ENCODE data around the gene TLL1.

Gene TLL1

DNA sequence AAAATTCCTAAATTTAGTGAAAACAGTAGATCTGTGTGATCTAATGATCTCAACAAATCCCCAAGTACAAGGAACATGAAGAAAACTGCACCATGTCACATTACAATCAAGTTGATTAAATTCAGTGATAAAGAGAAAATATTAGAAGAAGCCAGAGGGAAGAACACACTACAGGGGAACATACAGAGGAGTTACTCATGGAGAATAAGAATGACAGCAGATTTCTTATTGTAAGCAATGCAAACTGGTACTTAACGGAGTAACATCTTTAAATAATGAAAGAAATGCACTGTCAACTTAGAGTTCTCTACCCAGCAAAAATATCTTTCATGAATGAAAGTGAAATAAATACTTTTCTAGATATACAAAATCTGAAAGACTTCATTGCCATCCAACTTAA lies 21.1 kb downstream of the TLL1 start:
- DNase-seq (ENCODE audit: low read depth), result no peak

- DNase-seq (ENCODE audit: low read depth), result no peak
These were observed 32.5 kb downstream of the TLL1 start for GRCh38 chr4:165905405-165906027.

GRCh38 chr4:165906272-165906671 lies 33.2 kb downstream of the TLL1 start:
- DNase-seq (ENCODE audit: low read depth), result no peak

DNA sequence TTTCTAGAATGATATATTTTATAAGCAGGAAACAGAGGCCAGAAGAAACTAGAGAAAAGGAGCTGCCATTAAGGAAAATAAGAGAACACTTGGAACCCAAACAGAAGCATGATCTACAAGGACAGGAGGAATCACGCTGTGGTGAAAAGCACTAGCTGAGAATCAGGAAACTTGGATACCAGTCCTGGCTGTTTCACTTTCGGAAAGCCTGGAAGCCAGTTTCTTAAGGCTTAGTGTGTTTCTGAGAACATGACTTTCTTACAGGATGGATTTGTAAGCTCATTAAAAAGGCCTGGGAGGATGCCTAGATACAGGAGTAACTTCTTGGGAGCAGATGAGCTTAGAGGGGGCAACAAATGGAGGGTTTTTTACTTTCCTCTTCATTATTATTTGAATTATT lies 36.9 kb downstream of the TLL1 start:
- DNase-seq (ENCODE audit: low read depth), result no peak

DNA sequence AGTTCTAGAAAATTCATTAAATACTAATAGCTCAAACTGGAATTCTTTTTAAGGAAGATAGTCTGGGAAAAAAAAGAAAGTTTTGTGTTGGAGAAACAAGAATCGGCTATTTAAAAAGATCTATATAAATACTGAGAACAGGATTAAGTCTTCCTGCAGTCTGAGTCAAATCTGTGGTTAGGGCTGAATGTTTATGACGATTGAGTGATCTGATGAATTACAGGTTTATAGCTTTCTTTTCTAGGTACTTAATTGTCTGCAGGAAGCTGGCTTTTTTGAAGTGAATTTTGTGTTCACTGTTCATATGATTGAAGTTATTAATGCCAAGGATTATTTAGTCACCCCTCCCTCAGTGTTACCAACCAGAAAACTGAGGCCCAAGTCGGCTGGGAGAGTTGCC lies 42.2 kb downstream of the TLL1 start:
- DNase-seq (ENCODE audit: low read depth), result no peak

DNA sequence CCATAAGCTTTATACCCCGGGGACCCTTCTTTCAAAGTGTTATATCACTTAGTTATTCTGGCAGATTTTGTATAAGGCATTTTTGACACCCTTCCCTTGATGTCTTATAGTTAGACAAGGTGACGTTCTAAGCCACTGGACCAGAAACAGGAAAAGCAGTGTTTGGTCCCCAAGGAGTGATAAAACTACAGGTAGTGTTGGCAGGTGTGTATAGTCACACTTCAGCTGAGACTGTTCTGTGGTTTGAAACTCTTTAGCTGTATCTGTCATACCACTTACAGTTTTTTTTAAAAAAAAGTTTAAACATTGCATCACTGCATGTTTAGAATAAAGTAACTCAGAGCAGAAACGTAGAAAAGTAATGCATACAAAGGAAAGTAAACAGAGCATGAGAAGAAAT lies 48.5 kb downstream of the TLL1 start:
- DNase-seq (ENCODE audit: low read depth), result no peak

DNA sequence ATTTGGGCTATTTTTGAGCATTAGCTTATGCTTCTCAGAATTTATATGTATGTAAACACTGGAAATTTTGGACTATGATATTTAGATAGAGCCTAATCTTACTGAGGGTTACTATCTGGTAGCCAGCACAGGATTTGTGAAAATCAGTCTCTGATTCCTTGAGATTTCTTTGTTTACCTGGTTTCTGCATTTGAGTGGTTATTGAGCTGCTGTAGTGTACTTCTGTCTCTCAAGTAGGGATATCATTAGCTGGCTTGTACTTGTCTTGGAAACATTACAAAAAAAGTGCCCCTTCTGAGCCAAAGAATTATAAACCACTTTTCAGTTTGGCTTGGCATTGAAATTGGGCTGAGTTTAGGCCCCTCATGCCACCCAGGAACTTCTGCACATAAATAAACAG lies 49.7 kb downstream of the TLL1 start:
- no peak for DNase-seq (ENCODE audit: low read depth)

DNA sequence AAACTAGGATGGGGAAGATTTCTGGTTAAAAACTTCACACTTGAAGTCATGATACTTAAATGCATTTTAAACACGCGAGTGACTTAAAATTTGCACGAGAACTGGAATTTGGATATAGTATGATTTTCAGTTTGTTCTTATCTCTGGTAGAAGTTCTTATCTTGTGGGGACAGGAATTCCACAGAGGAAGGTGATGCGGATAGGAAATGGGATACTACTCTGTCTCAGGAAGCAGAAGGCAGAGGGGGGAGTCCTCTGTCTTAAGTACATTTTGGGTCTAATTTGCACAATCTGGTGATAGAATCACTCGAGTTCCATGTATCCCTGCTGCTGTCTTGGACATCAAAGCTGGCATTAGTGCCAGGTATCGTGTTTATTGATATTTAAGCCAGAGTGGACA lies 53.3 kb downstream of the TLL1 start:
- DNase-seq (ENCODE audit: low read depth), result no peak

DNA sequence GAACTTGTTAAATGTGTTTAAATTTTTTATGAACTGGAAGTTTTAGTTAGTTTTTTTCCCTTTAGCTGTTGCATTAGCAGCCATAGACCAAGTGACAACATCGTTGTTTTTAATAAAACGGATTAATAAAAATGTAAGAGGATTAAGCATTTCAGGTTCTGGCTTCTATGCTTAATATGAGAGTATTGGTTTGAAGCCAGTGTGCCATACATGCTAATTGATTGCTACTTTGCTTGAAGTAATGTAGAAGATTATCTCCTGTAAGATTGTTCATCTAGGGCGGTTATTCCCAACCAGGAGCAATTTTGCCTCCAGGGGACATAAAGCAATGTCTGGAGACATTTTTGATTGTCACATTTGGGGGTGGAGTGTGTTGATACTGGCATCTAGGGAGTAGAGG lies 54.3 kb downstream of the TLL1 start:
- no peak for DNase-seq (ENCODE audit: low read depth)

- no peak for DNase-seq (ENCODE audit: low read depth)
These were observed 54.8 kb downstream of the TLL1 start for GRCh38 chr4:165927815-165928214.

DNA sequence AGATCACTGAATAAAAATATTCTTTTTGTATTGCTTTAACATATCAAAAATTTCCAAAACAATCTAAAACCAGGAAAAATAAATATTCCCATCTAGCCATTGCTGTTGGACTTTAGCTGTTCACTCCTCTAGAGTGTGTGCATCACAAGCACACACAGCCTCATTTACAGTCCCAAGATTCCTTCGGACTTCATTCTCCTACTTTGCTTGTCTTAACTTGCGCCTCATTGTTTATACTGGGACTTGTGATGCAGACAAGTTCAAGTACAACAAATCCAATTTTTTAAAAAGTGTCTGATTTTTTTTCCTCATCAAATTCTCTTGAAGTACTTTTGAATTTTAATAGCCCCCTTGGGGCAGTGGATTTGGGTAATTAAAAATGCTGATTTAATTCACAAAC lies 55.6 kb downstream of the TLL1 start:
- no peak for DNase-seq (ENCODE audit: low read depth)

GRCh38 chr4:165929662-165930061 lies 56.6 kb downstream of the TLL1 start:
- no peak for DNase-seq (ENCODE audit: low read depth)

- DNase-seq (ENCODE audit: low read depth), result no peak
These were observed 58.7 kb downstream of the TLL1 start for GRCh38 chr4:165931741-165932140.

DNA sequence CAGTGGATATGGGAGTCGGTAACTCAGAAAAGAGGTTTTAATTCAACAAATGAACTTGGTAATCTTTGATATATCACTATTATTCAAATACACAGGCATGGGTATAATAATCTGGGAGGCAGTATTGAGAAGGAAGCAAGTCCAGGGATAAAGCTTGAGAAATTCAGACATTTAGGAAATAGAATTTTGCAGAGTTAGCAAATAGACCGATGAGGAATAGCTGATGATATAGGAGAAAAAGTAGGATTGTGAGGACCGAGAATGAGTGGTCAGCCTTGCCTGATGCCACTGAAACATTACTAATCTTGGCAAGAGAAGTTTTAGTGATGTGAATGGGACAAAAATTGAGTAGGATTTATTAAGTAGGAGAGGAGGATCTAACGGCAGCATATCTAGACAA lies 71.9 kb downstream of the TLL1 start:
- no peak for DNase-seq (ENCODE audit: low read depth)

GRCh38 chr4:165945991-165946390 lies 73.0 kb downstream of the TLL1 start:
- DNase-seq (ENCODE audit: low read depth), result no peak

DNA sequence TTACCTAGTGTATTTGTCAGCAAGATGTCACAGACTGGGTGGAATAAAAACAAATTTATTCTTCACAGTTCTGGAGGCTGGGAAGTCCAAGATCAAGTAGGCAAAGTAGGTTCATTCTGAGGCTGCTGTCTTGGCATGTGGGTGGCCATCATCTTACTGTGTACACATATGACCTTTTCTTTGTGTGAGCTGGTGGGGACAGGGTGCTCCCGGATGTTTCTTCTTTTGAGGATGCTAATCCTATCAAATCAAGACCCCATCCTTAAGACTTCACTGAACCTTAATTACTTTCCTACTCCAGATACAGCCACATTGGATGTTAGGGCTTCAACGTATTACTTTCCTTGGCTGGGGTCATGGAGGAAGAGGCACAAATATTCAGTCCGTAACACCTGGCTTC lies 74.0 kb downstream of the TLL1 start:
- no peak for DNase-seq (ENCODE audit: low read depth)

- no peak for DNase-seq (ENCODE audit: low read depth)
These were observed 80.1 kb downstream of the TLL1 start for GRCh38 chr4:165953181-165953580.

DNA sequence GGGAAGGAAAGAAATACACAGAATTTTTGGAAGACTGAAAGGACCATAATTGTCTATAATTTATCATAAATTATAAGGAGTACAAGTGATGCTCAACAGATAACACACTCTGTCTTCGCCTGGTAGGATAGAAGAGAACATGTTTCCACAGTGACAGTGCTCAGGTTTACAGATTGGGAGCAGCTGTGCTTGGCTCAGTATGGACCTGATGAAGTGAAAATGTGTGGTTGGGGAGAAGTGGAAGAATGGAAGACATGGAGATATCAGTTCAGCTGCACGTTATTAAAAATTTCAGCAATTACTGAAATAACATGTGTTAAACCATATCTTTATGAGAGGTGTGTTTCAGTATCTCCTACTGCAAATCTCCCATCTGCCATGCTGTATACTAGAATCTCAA lies 90.6 kb downstream of the TLL1 start:
- no peak for DNase-seq (ENCODE audit: low read depth)

- no peak for DNase-seq (ENCODE audit: low read depth)
These were observed 91.6 kb downstream of the TLL1 start for GRCh38 chr4:165964591-165964990.

GRCh38 chr4:165965503-165965902 lies 92.5 kb downstream of the TLL1 start:
- no peak for DNase-seq (ENCODE audit: low read depth)

DNA sequence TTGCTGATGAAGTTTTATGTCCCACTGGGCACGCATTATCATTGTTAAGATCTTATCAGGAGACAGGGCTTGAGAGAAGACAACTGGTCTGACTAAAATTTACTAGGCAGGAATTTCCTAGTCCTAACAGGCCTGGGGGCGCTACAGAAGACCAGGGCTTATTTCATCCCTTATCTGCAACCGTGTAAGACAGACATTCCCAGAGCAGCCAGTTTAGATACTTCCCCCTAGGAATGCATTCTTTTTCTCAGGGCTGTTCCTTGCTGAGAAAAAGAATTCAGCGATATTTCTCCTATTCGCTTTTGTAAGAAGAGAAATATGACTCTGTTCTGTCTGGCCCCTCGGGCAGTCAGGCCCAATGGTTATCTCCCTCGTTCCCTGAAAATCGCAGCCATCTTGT lies 93.8 kb downstream of the TLL1 start:
- DNase-seq (ENCODE audit: low read depth), result no peak

DNA sequence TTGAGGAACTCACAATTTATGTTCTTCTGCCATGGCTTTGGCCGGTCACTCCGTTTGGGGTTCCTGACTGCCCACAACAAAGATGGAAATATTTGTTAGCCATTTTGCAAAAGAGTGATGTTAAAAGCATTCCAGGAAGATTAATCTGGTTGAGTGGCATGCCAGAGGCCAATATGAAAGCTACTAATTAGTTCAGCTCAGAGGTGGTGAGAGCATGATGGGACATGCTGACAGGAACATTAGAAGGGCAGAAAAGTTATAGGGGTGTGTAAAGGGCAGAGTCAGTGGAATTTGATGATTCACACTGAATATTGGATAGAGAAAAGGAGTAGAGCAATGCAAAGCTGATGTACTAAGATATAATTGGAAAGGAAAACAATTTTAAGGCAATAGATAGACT lies 94.4 kb downstream of the TLL1 start:
- no peak for DNase-seq (ENCODE audit: low read depth)

DNA sequence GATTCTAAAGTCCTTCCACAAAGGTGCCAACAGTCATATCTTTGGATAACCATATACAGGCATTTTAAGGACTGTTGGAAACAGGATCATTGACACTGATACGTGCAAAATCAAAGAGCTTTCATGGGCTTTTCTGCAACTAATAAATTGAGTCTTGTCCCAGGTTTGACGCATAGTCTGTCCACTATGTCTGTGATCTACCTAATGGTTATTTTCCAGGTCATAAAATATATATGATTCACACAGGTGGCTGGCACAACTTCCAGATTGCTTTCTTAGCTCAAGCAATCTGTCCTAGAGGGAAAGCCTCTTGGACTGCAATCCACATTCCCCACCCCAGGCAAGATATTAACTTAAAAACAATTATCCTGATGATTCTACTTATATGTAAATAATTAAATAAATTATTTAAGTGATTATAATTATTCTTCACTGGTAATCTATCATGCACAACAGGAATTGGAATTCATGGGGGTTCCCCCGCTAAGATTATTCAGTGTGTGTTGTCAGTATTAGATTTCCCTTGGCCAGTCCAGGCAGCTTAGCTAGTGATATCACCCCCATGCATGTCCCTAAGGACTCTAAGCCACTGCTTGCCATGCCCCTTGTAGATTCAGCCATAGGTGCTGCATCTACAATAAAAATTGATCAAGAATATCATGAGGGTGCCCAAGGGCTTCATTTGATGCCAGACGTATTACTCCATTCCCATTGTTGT lies 97.8 kb downstream of the TLL1 start:
- no peak for DNase-seq (ENCODE audit: low read depth)

DNA sequence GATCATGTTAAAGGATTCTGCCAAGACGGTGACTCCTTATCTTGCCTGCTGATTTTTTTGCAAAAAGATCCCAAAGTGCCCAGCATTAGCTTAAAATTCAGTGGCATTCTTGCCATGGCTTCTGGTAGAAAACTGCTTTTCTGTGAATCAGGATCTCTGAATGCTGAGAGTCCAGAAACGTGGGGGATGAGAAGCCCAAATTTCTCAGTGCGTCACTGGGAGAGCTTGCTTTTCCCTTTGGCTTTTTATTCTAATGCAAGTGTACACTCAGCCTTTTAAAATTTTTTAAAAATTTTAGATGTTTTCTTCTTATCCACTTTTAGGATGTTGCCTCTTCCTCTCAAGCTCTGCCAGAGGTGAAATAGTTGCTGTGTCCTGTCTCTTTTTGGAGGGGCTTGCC lies 98.4 kb downstream of the TLL1 start:
- no peak for DNase-seq (ENCODE audit: low read depth)

All from activated T-cell treated with anti-CD3 and anti-CD28 coated beads for 48 hours (primary cell).